ENCODE measurements around the gene MAZ. TPM values are rescaled to one million over a fixed set of nuclear protein-coding genes. Genes with fewer than 3 reads are reported as not detected.
A peak's percentile ranks its signal among the peaks of the same experiment; 100 is the strongest.

The MAZ gene
- total and polyA plus RNA-seq, 2 of the 13 experiments (the other 11 are each of a cell fraction or from before 2014, with no cell fraction given), result 203 to 277 TPM

GRCh38 chr16:29811170-29811895 lies 5.0 kb downstream of the MAZ start (continued):
- TF ChIP-seq ZNF274 (CRISPR knock-in tag; IDR thresholded peaks at IDR 0.05) (peak; percentile 89), CHCHD3 (CRISPR knock-in tag; IDR thresholded peaks at IDR 0.05) (no peak), MLLT10 (CRISPR knock-in tag; IDR thresholded peaks at IDR 0.05) (no peak), TFE3 (CRISPR knock-in tag; IDR thresholded peaks at IDR 0.05) (0 out of 2 replicates have a peak, but pooled peaks have one; percentile 35), TARDBP (CRISPR knock-in tag; IDR thresholded peaks at IDR 0.05) (peak; percentile 87; the same call in 1 of the 2 replicates), ZFP62 (CRISPR knock-in tag; IDR thresholded peaks at IDR 0.05) (no peak), PRDM4 (CRISPR knock-in tag; IDR thresholded peaks at IDR 0.05; ENCODE audit: borderline replicate concordance) (no peak), ARID3A (IDR thresholded peaks at IDR 0.05; ENCODE audit: low read depth, low read length) (no peak), ZNF788 (CRISPR knock-in tag; IDR thresholded peaks at IDR 0.05; ENCODE audit: borderline replicate concordance) (0 out of 2 replicates have a peak, but pooled peaks have one; percentile 85), MTERF4 (CRISPR knock-in tag; IDR thresholded peaks at IDR 0.05) (0 out of 2 replicates have a peak, but pooled peaks have one; percentile 24), HOXA3 (CRISPR knock-in tag; IDR thresholded peaks at IDR 0.05) (peak; percentile 62), ZNF557 (CRISPR knock-in tag; IDR thresholded peaks at IDR 0.05) (0 out of 2 replicates have a peak, but pooled peaks have one; percentile 57), NBN (conservative IDR thresholded peaks at IDR 0.05) (no peak), THAP8 (CRISPR knock-in tag; IDR thresholded peaks at IDR 0.05; ENCODE audit: borderline replicate concordance) (no peak), PHF5A (CRISPR knock-in tag; IDR thresholded peaks at IDR 0.05; ENCODE audit: low read depth, unreplicated experiment) (peak; percentile 92), KLF15 (CRISPR knock-in tag; IDR thresholded peaks at IDR 0.05; ENCODE audit: borderline replicate concordance) (peak; percentile 30; the same call in 1 of the 2 replicates), ZNF33A (CRISPR knock-in tag; IDR thresholded peaks at IDR 0.05; ENCODE audit: borderline replicate concordance) (no peak), MTA3 (CRISPR knock-in tag; IDR thresholded peaks at IDR 0.05) (no peak), LCORL (IDR thresholded peaks at IDR 0.05) (0 out of 2 replicates have a peak, but pooled peaks have one; percentile 13), LCORL (CRISPR knock-in tag; IDR thresholded peaks at IDR 0.05) (peak; percentile 92; the same call in 1 of the 2 replicates)
- TF ChIP-seq, protein P1, sequence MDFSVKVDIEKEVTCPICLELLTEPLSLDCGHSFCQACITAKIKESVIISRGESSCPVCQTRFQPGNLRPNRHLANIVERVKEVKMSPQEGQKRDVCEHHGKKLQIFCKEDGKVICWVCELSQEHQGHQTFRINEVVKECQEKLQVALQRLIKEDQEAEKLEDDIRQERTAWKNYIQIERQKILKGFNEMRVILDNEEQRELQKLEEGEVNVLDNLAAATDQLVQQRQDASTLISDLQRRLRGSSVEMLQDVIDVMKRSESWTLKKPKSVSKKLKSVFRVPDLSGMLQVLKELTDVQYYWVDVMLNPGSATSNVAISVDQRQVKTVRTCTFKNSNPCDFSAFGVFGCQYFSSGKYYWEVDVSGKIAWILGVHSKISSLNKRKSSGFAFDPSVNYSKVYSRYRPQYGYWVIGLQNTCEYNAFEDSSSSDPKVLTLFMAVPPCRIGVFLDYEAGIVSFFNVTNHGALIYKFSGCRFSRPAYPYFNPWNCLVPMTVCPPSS (IDR thresholded peaks at IDR 0.05), result no peak

Measured in HepG2 (cell line).